Gastroesophageal sphincter (tissue), 3 donors: ENCODE measurements around the gene GSTM3.

Experiments used
- CTCF ChIP-seq, 4 experiments: fragments of 200-600 bp in 2 of 4; fragments of 450-650 bp in 2 of 4; sonication (generic) in 1 of 4; IDR thresholded peaks; one replicate each; pipeline ENCODE4 v1.5.1; 2017 to 2019; ENCODE audit warnings: antibody characterized with exemption in 4 of 4, mild to moderate bottlenecking in 2 of 4, moderate library complexity in 2 of 4
- EP300 ChIP-seq: sonication (generic); formaldehyde crosslinking; IDR thresholded peaks from one replicate; pipeline ENCODE4 v1.6.1; 2017; ENCODE audit warnings: antibody characterized with exemption, mild to moderate bottlenecking
- POLR2A ChIP-seq, 2 donors: fragments of 450-650 bp; IDR thresholded peaks; one replicate each; pipeline ENCODE4 v1.6.1; 2017; ENCODE audit warnings: antibody characterized with exemption in 2 of 2, mild to moderate bottlenecking in 2 of 2, moderate library complexity in 1 of 2
- POLR2AphosphoS5 ChIP-seq: sonication (generic); formaldehyde crosslinking; IDR thresholded peaks from one replicate; pipeline ENCODE4 v1.6.1; 2017; ENCODE audit warnings: antibody characterized with exemption

DNA sequence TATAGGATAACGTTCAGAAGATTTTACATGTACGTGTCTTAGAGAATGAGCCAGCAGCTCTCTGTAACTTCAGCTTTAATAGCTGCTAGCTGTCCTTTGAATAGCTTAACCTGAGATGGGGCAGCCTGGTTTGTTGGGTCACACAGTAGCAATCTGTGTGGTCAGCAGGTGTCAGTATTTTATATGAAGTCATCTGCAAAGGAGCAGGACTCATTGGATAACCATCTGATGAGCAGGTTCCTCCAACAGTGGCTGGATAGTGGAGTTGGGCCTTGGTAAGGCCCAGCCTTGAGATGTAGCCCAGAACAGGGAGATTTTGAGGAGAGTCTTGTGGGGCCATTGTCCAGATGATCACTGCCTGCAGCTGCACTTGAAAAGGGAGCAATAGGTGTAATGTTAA lies 22.3 kb downstream of the GSTM3 start:
- TF ChIP-seq CTCF (IDR thresholded peaks at IDR 0.05), result no peak
- no peak for TF ChIP-seq POLR2A (IDR thresholded peaks at IDR 0.05)
- TF ChIP-seq POLR2AphosphoS5, result no peak
- TF ChIP-seq EP300, result no peak
